ENCODE data around the gene LPIN3. TPM values are rescaled to one million over a fixed set of nuclear protein-coding genes. Genes with fewer than 3 reads are reported as not detected.

Gene LPIN3
- total RNA-seq, 1 experiment from 2014 or later = 18.5 TPM

GRCh38 chr20:41395667-41396664, 55.3 kb downstream of the LPIN3 start:
- no TSS peak for BruUV-seq (replicated peaks)
- Histone ChIP-seq H3K4me3 (replicated peaks in 1 of 2; ENCODE audit: low read depth in 1 of 2, low read length in 2 of 2) (no peak overlapping the region), H3K36me3 (ENCODE audit: control insufficient read depth in 1 of 2, insufficient read depth in 2 of 2, low read length in 2 of 2) (no peaks in the 10 kb centered on the region), H2AFZ (ENCODE audit: low read depth, low read length, poor library complexity, severe bottlenecking) (no peak overlapping the region), H4K20me1 (ENCODE audit: insufficient read depth) (no peaks in the 10 kb centered on the region), H3K79me2 (ENCODE audit: insufficient read depth, low read length) (no peaks in the 10 kb centered on the region), H3K27me3 (ENCODE audit: insufficient read depth, low read length) (no peaks in the 10 kb centered on the region), H3K9ac (ENCODE audit: low read length) (no peak overlapping the region), H3K9me2 (ENCODE audit: insufficient read depth) (no peaks in the 10 kb centered on the region), H3K4me1 (ENCODE audit: control insufficient read depth in 1 of 2, insufficient read depth in 2 of 2, low read length in 2 of 2) (no peaks in the 10 kb centered on the region), H3K27ac (ENCODE audit: low read depth, low read length) (no peak overlapping the region), H3K9me3 (ENCODE audit: control insufficient read depth in 1 of 2, insufficient read depth in 1 of 2, low read depth in 1 of 2, low read length in 2 of 2) (no peaks in the 10 kb centered on the region), H3K4me2 (ENCODE audit: low read length) (no peak overlapping the region)
- ChIA-PET POLR2A (no interaction called here), RAD21 (ENCODE audit: low non-redundant PET in 1 of 2, low total read pairs in 2 of 2, uncharacterized antibody in 2 of 2, unreplicated experiment in 2 of 2) (no interaction called here), CTCF (no interaction called here)
- DNase-seq (ENCODE audit: low read depth, low spot score) = no peak
- ATAC-seq = 0 out of 2 replicates have a peak, but pooled peaks have one; percentile 19
- TF ChIP-seq JUND (IDR thresholded peaks at IDR 0.05) = no peak
- TF ChIP-seq EZH2phosphoT487 (IDR thresholded peaks at IDR 0.05; ENCODE audit: borderline replicate concordance) = no peak
- TF ChIP-seq POLR2A (IDR thresholded peaks at IDR 0.05; ENCODE audit: borderline replicate concordance, extremely low read depth, insufficient read depth, insufficient read length) = no peak
- TF ChIP-seq RAD21 (IDR thresholded peaks at IDR 0.05; ENCODE audit: low read depth) = no peak
- TF ChIP-seq SP1 (IDR thresholded peaks at IDR 0.05; ENCODE audit: low read depth) = no peak
- TF ChIP-seq EGR1 (IDR thresholded peaks at IDR 0.05; ENCODE audit: low read depth) = no peak
- no peak for TF ChIP-seq ZBTB33 (IDR thresholded peaks at IDR 0.05; ENCODE audit: extremely low read depth, insufficient replicate concordance, low read length)
- TF ChIP-seq ATF3 (IDR thresholded peaks at IDR 0.05) = no peak
- no peak for TF ChIP-seq YY1 (IDR thresholded peaks at IDR 0.05; ENCODE audit: extremely low read depth, insufficient replicate concordance, low read depth, low read length)
- TF ChIP-seq ZNF274 (IDR thresholded peaks at IDR 0.05; ENCODE audit: low read depth, low read length) = no peak
- no peak for TF ChIP-seq EZH2 (IDR thresholded peaks at IDR 0.05)
- no peak for TF ChIP-seq FOSL1 (IDR thresholded peaks at IDR 0.05; ENCODE audit: low read depth)
- TF ChIP-seq REST (IDR thresholded peaks at IDR 0.05; ENCODE audit: low read depth) = no peak
- no peak for TF ChIP-seq MAX (IDR thresholded peaks at IDR 0.05)
- TF ChIP-seq TCF7L2 (IDR thresholded peaks at IDR 0.05; ENCODE audit: borderline replicate concordance, extremely low read depth, insufficient read depth, insufficient read length) = no peak
- no peak for TF ChIP-seq ELF1 (IDR thresholded peaks at IDR 0.05; ENCODE audit: borderline replicate concordance, low read depth)
- TF ChIP-seq POLR2AphosphoS5 (IDR thresholded peaks at IDR 0.05; ENCODE audit: low read depth, low read length) = no peak
- intact Hi-C loops (cut with micrococcal nuclease) = no loop called here
